Subcutaneous abdominal adipose tissue (tissue), 5 donors: ENCODE data around the gene EIF5A.

Experiments
- H3K27ac ChIP-seq: one replicate; pipeline ENCODE4 v1.7.0; 2013; ENCODE audit warnings: low read depth, mild to moderate bottlenecking, inconsistent platforms, low read length, moderate library complexity
- H3K27me3 ChIP-seq, 5 donors: one replicate each; pipeline ENCODE4 v1.7.0; 2013; ENCODE audit warnings: low read length in 5 of 5, inconsistent platforms in 1 of 5; ENCODE audit not compliant: control insufficient read depth in 5 of 5, insufficient read depth in 4 of 5
- H3K36me3 ChIP-seq, 5 donors: one replicate each; pipeline ENCODE4 v1.7.0; 2013; ENCODE audit warnings: low read length in 5 of 5; ENCODE audit not compliant: control insufficient read depth in 5 of 5, insufficient read depth in 5 of 5
- H3K4me1 ChIP-seq, 5 donors: one replicate each; pipeline ENCODE4 v1.7.0; 2013; ENCODE audit warnings: low read length in 5 of 5, mild to moderate bottlenecking in 3 of 5, moderate library complexity in 1 of 5; ENCODE audit not compliant: control insufficient read depth in 5 of 5, insufficient read depth in 5 of 5
- H3K4me3 ChIP-seq, 5 donors: one replicate each; pipeline ENCODE4 v1.7.0; 2013; ENCODE audit warnings: low read length in 5 of 5, low read depth in 1 of 5
- H3K9ac ChIP-seq, 5 donors: one replicate each; pipeline ENCODE4 v1.7.0; 2013; ENCODE audit warnings: low read length in 5 of 5, mild to moderate bottlenecking in 4 of 5, moderate library complexity in 3 of 5
- H3K9me3 ChIP-seq, 5 donors: one replicate each; pipeline ENCODE4 v1.7.0; 2013; ENCODE audit warnings: low read length in 5 of 5; ENCODE audit not compliant: control insufficient read depth in 5 of 5
- donor health status: healthy.
- donor health status: healthy.
- donor health status: healthy.
- donor health status: healthy.
- donor health status: healthy.

EIF5A gene

DNA sequence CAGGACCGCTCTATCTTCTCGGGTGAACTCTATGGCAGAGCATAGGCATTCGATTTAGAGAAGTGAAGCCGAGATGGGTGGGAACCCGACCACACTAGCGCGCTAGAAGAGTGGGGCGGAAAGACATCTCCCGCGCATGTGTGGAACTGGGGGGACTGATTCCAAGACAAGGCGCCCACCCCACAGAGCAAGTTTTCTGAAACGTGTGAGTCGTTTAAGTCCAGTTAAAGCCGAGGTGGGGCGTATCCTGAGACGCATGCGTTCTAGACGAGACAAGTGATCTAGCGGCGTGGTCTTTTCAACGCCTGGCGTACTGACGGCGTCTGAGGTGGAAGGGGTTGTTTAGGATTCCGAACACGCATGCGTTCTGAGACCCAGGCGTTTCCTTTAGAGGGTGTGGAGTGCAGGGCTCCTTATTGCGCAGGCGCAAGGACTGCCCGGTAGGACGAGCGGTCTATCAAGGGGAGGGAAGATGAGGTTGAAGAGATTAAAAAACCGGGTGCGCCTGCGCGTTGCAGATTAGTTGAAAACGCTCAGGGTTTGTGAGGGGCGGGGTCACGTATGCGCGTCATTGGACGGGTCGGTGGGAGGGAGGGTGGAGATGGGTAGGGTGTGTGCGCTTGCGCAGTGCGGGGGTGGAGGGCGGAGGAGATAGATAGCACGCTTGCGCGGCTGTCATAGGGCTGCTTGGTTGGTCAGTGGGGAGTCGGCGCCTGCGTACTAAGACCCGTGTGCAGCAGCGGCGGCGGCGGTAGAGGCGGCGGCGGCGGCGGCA lies at the start of gene EIF5A:
EIF5A (plus strand) TSS at position 718 of the 775 bp plus-strand sequence. CDS start 2,008 bp downstream, outside the sequence.
- Histone ChIP-seq H3K4me1 (peaks cover 14 to 36% (median 22%) of the 10 kb centered on the region in 5 donors), H3K4me3 (peak within 1 kb of the TSS; percentile 78 to 93 (median 84)), H3K36me3 (peaks cover 7 to 28% (median 24%) of the 10 kb centered on the region in 5 donors), H3K9me3 (no peaks in the 10 kb centered on the region), H3K27ac (peak within 1 kb of the TSS; percentile 98), H3K9ac (peak within 1 kb of the TSS; percentile 84 to 99 (median 91)), H3K27me3 (no peaks in the 10 kb centered on the region)

DNA sequence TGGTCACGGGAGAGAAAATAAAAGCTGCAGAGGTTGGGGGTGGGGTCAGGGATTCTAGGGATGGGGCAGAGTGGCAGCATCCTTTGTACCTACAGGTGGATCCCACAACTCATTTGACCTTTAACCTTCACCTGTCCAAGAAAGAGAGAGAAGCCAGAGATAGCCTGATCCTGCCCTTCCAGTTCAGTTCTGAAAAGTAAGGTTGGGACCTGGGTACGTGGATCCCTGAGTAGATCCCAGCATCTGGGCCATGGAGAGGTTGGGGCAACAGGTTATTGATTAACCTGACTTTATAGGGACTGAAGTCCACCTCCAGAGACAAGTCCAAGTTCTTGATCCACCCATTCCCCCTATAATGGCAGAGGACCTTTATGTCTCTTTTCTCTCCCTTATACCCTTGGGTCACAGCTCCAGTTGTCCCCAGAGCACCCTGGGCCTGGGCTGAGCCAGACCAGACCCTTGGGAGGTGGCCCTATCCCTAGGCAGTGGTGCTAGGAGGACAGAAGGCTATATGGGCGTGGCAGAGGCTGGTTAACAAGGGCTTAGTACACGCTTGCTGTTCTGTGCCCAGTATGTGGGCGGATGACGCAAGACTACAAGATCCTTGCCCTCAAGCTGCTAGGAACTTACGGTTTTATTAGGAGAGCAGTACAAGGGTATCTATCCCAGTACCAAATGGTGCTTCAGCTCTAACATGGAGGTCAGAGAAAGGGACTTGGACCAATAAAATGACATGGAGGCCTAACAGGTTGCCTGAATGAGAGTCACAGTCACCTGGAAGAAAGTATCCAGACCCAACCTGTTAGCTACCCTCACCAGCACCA lies 48.5 kb upstream of the EIF5A start:
- Histone ChIP-seq H3K36me3 (peaks cover 8 to 55% (median 42%) of the 10 kb centered on the region in 5 donors), H3K27me3 (peaks cover 0 to 22% (median 14%) of the 10 kb centered on the region in 5 donors), H3K9ac (peak overlapping the region in 1 of 5 donors; percentile 4), H3K9me3 (no peaks in the 10 kb centered on the region), H3K4me3 (no peak overlapping the region), H3K4me1 (peaks cover 0 to 47% (median 41%) of the 10 kb centered on the region in 5 donors), H3K27ac (peak overlapping the region; percentile 59)

DNA sequence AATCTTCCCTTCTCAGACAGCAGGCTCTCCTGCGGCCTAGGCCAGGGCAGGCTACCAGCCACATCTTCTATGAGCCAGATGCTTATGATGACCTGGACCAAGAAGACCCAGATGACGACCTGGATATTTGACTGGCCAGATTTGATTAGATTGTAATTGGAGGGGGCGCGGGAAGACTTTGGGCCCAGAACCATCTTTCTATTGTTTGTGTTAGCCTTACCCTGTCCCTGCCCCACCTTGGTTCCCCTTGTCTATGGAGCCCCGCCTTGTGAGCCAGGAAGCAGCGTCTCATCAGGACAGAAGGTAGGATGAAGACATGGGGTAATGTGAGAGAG lies 47.9 kb upstream of the EIF5A start:
- Histone ChIP-seq H3K9ac (no peak overlapping the region), H3K9me3 (no peaks in the 10 kb centered on the region)

DNA sequence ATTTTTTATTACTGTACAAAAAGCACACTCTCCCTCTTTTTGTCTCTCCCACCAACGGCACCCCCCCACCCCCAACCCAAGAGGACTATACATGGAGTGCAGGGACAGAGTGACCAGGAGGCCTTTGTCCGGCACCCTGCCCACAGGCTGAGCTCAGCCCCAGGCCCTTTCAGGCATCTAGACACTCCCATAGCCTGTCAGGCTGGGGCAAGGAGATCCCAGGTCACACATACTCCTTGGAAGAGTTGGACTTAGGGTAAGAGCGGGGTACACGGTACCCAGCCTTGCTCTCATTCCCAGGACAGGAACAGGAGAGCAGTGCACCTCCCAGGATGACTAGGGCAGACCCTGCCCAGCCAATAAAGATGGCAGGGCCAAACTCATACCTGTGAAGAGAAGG lies 47.3 kb upstream of the EIF5A start:
- Histone ChIP-seq H3K4me1 (peaks cover 0 to 47% (median 41%) of the 10 kb centered on the region in 5 donors), H3K27me3 (peaks cover 0 to 22% (median 14%) of the 10 kb centered on the region in 5 donors), H3K9ac (peak overlapping the region in 1 of 5 donors; percentile 1), H3K4me3 (no peak overlapping the region), H3K9me3 (no peaks in the 10 kb centered on the region), H3K36me3 (peaks cover 0 to 43% (median 30%) of the 10 kb centered on the region in 5 donors), H3K27ac (peak overlapping the region; percentile 41)

More for the DNA sequence above, 47.9 kb upstream of the EIF5A start:
- H3K36me3 ChIP-seq, result peaks cover 3 to 50% (median 36%) of the 10 kb centered on the region in 5 donors
- H3K27me3 ChIP-seq, result peaks cover 0 to 22% (median 14%) of the 10 kb centered on the region in 5 donors
- no peak overlapping the region for H3K4me3 ChIP-seq
- H3K27ac ChIP-seq, result peak overlapping the region; percentile 59
- peaks cover 0 to 47% (median 41%) of the 10 kb centered on the region in 5 donors for H3K4me1 ChIP-seq

DNA sequence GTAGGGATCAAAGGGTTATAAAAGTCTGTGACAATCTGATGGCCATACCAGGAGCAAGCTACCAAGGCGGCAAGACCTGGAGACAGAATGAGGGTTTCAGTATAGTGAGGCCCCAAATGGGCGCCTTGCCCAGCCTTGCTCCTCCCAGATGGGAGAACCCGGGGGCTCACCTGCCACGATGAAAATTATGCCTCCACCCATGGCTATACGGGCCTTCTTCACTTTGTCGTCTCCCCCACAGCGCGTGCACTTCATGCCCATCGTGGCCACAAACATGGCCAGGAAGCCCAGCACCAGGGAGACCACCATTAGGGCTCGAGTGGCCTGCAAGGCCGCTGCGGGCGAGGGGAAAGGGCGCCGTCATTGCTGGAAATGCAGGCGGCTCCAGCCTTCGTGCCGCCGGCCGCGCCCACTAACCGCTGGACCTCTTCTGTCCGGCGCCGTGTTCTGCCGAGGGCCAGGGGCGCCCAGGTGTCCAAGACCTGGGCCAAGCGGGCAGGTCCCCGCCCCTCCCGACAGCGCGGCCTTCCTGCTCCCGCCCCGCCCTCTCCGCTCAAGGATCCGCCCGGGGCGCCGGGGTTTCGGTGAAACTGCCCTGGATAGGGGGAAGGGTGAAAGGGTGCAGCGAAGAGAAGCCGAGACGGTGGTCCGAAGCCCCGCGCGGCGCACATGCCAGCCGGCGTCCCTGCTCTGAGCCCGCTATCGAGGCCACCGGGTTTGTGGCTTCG lies 46.6 kb upstream of the EIF5A start:
- peak overlapping the region in 4 of 5 donors; percentile 43 to 67 (median 58) for H3K9ac ChIP-seq

DNA sequence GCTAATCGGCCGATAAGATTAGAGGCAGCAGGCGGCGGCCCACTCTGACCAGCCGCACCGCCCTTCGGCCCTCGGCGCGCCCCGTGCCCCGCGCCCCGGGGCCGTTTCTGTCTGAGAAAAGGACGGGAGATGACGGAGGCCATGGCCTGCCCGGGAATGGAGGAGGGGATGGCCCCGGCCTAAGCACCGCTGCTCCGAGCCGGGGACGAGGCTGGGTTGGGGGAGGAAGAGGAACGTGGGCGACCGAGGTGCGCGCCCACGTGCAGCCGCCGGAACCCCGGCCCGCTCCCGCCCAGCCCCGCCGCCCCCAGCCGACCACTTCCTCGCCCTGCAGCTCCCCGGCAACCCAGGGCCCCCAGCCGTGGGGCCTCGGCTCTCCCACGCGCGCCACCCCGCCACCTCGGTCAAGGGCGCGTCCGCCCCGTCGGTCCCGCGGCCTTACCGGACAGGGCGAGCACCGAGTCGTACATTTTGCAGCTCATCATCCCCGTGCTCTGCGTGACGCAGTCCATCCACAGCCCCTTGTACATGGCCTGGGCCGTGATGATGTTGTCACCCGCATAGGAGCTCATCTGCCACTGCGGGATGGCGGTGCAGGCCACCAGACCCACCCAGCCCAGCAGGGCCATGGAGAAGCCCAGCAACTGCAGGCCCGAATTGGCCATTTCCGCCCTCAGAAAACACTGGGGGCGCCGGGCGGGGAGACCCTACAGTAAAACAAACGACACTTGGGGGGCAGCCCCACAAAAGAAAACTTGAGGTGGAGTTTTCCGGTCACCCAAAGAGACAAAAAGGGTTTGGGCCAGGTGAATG lies 45.8 kb upstream of the EIF5A start:
- Histone ChIP-seq H3K4me3 (peak overlapping the region in 4 of 5 donors; percentile 54 to 68 (median 62)), H3K27ac (no peak overlapping the region), H3K27me3 (peaks cover 0 to 22% (median 14%) of the 10 kb centered on the region in 5 donors), H3K9me3 (no peaks in the 10 kb centered on the region), H3K36me3 (peaks cover 0 to 31% (median 22%) of the 10 kb centered on the region in 5 donors), H3K4me1 (peaks cover 0 to 47% (median 41%) of the 10 kb centered on the region in 5 donors), H3K9ac (peak overlapping the region in 4 of 5 donors; percentile 43 to 67 (median 58))

More for the DNA sequence above, 46.6 kb upstream of the EIF5A start:
- H3K27me3 ChIP-seq, result peaks cover 0 to 22% (median 14%) of the 10 kb centered on the region in 5 donors
- H3K36me3 ChIP-seq, result peaks cover 0 to 38% (median 28%) of the 10 kb centered on the region in 5 donors
- peak overlapping the region; percentile 41 for H3K27ac ChIP-seq
- H3K9me3 ChIP-seq, result no peaks in the 10 kb centered on the region
- H3K4me3 ChIP-seq, result peak overlapping the region; percentile 19 to 68 (median 61)
- H3K4me1 ChIP-seq, result peaks cover 0 to 47% (median 41%) of the 10 kb centered on the region in 5 donors

DNA sequence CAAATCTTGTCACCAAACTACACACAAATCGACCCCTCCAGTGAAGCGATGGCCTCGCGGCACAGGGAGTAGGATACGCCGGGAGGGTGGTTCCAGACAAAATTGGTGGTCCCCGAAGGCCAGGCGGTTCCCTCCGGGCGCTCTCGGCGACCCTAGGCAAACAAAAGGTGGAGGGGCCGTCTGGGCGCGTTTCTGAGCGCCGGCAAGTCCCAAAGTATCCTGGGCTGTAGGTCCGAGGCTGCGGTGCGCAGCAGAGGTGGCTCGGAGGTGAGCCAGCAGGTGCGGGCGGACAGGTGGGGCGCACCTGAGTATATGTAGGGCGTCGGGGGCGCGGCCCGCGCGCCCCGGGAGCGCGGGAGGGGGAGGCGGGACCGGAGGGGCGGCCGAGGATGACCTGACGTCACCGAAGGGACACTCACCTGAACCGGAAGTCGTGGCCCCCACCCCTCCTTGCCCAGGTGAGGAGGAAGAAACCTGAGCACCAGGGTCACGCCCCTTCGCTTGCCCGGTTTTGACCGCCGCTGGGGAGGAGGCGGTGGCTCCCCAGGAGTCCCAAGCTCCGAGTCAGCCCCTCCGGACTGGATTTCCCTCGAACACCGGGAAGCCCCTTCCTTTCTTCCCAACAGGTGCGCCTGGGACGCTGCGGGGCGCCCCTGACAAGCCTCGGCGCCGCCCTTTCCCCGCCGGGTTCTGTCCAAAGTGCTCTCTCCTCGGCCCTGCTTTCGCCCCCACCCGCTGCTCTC lies 45.1 kb upstream of the EIF5A start, which contains the start of gene CLDN7:
CLDN7 (minus strand) TSS at position 287 of the 743 bp plus-strand sequence. CDS start 435 bp downstream, outside the sequence.
- Histone ChIP-seq H3K9ac (peak within 1 kb of the TSS in 4 of 5 donors; percentile 21 to 67 (median 58)), H3K36me3 (peaks cover 0 to 23% (median 14%) of the 10 kb centered on the region in 5 donors), H3K27ac (no peak within 1 kb of the TSS), H3K4me1 (peaks cover 0 to 47% (median 41%) of the 10 kb centered on the region in 5 donors), H3K4me3 (peak within 1 kb of the TSS; percentile 54 to 75 (median 62)), H3K27me3 (peaks cover 0 to 22% (median 14%) of the 10 kb centered on the region in 5 donors), H3K9me3 (no peaks in the 10 kb centered on the region)

DNA sequence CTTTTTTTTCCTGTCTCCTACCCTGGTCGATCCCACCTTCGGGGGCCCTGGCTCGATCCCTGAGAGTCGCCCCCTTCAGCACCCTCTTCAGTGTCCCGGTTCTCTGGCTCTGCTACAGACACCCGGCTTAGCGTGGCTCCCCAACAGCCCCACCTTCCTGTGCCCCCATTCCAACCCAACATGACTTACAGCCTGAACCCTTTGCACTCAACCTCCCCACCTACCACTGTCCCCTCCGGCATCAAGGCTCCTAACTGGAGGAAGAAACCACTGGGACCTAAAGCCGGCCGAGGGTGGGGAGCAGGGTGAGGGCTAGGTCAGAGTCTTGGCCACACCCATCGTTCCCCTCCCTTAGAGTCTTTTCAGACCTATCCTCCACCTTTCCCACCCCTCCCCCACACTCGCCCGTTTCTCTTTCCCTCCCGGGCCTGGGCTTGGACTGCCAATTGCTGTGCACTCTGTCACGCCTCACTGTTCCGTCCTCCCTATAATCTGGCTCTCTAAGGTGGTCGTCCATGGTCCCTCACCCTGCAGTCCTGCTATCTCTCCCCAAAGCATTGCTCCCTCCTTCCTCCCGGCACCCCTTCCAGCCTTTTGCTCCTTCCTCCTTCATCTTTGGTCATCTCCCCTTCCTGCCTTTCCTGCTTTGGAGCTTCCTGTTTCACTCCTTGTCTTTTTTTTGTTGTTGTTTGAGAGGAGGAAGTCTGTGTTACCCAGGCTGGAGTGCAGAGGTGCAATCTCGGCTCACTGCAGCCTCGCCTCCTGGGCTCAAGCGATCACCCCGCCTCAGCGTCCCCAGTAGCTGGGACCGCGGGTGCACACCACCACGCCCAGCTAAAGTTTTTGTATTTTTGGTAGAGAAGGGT lies 44.3 kb upstream of the EIF5A start:
- H3K9me3 ChIP-seq, result no peaks in the 10 kb centered on the region
- peaks cover 0 to 47% (median 41%) of the 10 kb centered on the region in 5 donors for H3K4me1 ChIP-seq
- peaks cover 0 to 15% (median 11%) of the 10 kb centered on the region in 5 donors for H3K36me3 ChIP-seq
- H3K27ac ChIP-seq, result no peak overlapping the region
- H3K9ac ChIP-seq, result peak overlapping the region in 3 of 5 donors; percentile 21 to 35 (median 33)
- H3K27me3 ChIP-seq, result peaks cover 0 to 22% (median 14%) of the 10 kb centered on the region in 5 donors
- peak overlapping the region in 4 of 5 donors; percentile 52 to 75 (median 61) for H3K4me3 ChIP-seq
